Measurements from ENCODE around the gene AGMAT. TPM values are rescaled to one million over a fixed set of nuclear protein-coding genes. Genes with fewer than 3 reads are reported as not detected.

AGMAT gene
- total and polyA plus RNA-seq, 9 of the 15 experiments (the other 6 are each of a cell fraction or from before 2014, with no cell fraction given): not detected

GRCh38 chr1:15558516-15558915, 26.3 kb downstream of the AGMAT start:
- H3K4me2 ChIP-seq (ENCODE audit: insufficient read depth, low read length): no peak overlapping the region
- no peaks in the 10 kb centered on the region for H3K79me2 ChIP-seq (ENCODE audit: control insufficient read depth, insufficient read depth, low read length)
- H3K27ac ChIP-seq (ENCODE audit: extremely low read depth, low read depth, low read length): no peak overlapping the region
- peaks cover 0 to 4% of the 10 kb centered on the region in 2 experiments; a peak in 3 of 5 replicates for H3K4me1 ChIP-seq (replicated peaks in 1 of 2; ENCODE audit: control insufficient read depth in 2 of 2, insufficient read depth in 2 of 2, low read length in 2 of 2)
- H3K9ac ChIP-seq (ENCODE audit: insufficient read depth in 1 of 2, low read depth in 2 of 2, low read length in 2 of 2): no peak overlapping the region
- POLR2A ChIA-PET: no interaction called here
- CTCF ChIA-PET (ENCODE audit: low intra/inter-chr PET ratio): interaction anchor here (1.2 kb wide), 1 partner anchor 12 kb away, joined by 6 read pairs; no protein-coding TSS in a partner anchor
- H3K36me3 ChIP-seq (ENCODE audit: control insufficient read depth, insufficient read depth, low read length): peaks cover 52% of the 10 kb centered on the region
- in situ Hi-C loops (cut with MboI): no loop called here
- ATAC-seq (no peak), FAIRE-seq (no peak), DNase-seq (ENCODE audit: extremely low read depth in 1 of 4, low spot score in 3 of 4) (no peak)
- no peaks in the 10 kb centered on the region for H3K9me1 ChIP-seq (ENCODE audit: control insufficient read depth, insufficient read depth, low read length)
- no peaks in the 10 kb centered on the region for H4K20me1 ChIP-seq (replicated peaks; ENCODE audit: control insufficient read depth, insufficient read depth, low read length)
- BruUV-seq (replicated peaks): no TSS peak
- no peaks in the 10 kb centered on the region for H3K27me3 ChIP-seq (ENCODE audit: control insufficient read depth in 2 of 2, insufficient read depth in 2 of 2, low read length in 2 of 2)
- H2AFZ ChIP-seq (ENCODE audit: low read depth, low read length): no peak overlapping the region
- 69% methylated on average over 4 of the region's 4 CpGs for WGBS (ENCODE audit: insufficient coverage, low coverage, missing lambda C conversion rate)
- intact Hi-C loops (cut with micrococcal nuclease): no loop called here
- H3K4me3 ChIP-seq: no peak overlapping the region
- no peaks in the 10 kb centered on the region for H3K9me3 ChIP-seq (replicated peaks; ENCODE audit: control insufficient read depth, insufficient read depth, low read depth, low read length)
- TF ChIP-seq TCF7 (IDR thresholded peaks at IDR 0.05; ENCODE audit: borderline replicate concordance) (no peak), GATAD2B (IDR thresholded peaks at IDR 0.05; ENCODE audit: borderline replicate concordance) (no peak), SMARCE1 (IDR thresholded peaks at IDR 0.05) (no peak), ZKSCAN8 (CRISPR knock-in tag; IDR thresholded peaks at IDR 0.05) (no peak), CXXC5 (CRISPR knock-in tag; IDR thresholded peaks at IDR 0.05) (no peak), CBX1 (IDR thresholded peaks at IDR 0.05; ENCODE audit: low read depth) (no peak), ZBTB8A (IDR thresholded peaks at IDR 0.05; ENCODE audit: partially characterized antibody) (no peak), THAP7 (CRISPR knock-in tag; IDR thresholded peaks at IDR 0.05) (no peak), SRSF1 (IDR thresholded peaks at IDR 0.05; ENCODE audit: low read depth, low read length) (no peak), ZC3H8 (IDR thresholded peaks at IDR 0.05) (no peak), PYGO2 (tag; IDR thresholded peaks at IDR 0.05) (no peak), ZNF436 (CRISPR knock-in tag; IDR thresholded peaks at IDR 0.05) (no peak), HNRNPH1 (optimal IDR thresholded peaks at IDR 0.05; ENCODE audit: low read depth, low read length) (no peak)
- TF ChIP-seq, protein P1, sequence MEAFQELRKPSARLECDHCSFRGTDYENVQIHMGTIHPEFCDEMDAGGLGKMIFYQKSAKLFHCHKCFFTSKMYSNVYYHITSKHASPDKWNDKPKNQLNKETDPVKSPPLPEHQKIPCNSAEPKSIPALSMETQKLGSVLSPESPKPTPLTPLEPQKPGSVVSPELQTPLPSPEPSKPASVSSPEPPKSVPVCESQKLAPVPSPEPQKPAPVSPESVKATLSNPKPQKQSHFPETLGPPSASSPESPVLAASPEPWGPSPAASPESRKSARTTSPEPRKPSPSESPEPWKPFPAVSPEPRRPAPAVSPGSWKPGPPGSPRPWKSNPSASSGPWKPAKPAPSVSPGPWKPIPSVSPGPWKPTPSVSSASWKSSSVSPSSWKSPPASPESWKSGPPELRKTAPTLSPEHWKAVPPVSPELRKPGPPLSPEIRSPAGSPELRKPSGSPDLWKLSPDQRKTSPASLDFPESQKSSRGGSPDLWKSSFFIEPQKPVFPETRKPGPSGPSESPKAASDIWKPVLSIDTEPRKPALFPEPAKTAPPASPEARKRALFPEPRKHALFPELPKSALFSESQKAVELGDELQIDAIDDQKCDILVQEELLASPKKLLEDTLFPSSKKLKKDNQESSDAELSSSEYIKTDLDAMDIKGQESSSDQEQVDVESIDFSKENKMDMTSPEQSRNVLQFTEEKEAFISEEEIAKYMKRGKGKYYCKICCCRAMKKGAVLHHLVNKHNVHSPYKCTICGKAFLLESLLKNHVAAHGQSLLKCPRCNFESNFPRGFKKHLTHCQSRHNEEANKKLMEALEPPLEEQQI (IDR thresholded peaks at IDR 0.05): no peak
- TF ChIP-seq, protein P2, sequence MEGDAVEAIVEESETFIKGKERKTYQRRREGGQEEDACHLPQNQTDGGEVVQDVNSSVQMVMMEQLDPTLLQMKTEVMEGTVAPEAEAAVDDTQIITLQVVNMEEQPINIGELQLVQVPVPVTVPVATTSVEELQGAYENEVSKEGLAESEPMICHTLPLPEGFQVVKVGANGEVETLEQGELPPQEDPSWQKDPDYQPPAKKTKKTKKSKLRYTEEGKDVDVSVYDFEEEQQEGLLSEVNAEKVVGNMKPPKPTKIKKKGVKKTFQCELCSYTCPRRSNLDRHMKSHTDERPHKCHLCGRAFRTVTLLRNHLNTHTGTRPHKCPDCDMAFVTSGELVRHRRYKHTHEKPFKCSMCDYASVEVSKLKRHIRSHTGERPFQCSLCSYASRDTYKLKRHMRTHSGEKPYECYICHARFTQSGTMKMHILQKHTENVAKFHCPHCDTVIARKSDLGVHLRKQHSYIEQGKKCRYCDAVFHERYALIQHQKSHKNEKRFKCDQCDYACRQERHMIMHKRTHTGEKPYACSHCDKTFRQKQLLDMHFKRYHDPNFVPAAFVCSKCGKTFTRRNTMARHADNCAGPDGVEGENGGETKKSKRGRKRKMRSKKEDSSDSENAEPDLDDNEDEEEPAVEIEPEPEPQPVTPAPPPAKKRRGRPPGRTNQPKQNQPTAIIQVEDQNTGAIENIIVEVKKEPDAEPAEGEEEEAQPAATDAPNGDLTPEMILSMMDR (IDR thresholded peaks at IDR 0.05 in 2 of 3, conservative IDR thresholded peaks at IDR 0.05 in 1 of 3; ENCODE audit: insufficient read depth in 2 of 3, low read depth in 1 of 3, low read length in 3 of 3): no peak

Measured in K562 (cell line).